GM19035 (cell line): Measurements from ENCODE around the gene SYNE2.

Experiments
- ATAC-seq: cut with Tn5 transposase; IDR thresholded peaks from one replicate; pipeline ENCODE4 v1.9.1; 2021; ENCODE audit not compliant: unreplicated experiment

Gene SYNE2

GRCh38 chr14:63910583-63911363, 58.0 kb downstream of the SYNE2 start:
- ATAC-seq, result no peak

GRCh38 chr14:63911404-63911803, 58.6 kb downstream of the SYNE2 start:
- ATAC-seq, result no peak

GRCh38 chr14:63912286-63912685, 59.5 kb downstream of the SYNE2 start:
- ATAC-seq, result no peak

- no peak for ATAC-seq
These were observed 65.6 kb downstream of the SYNE2 start for GRCh38 chr14:63918411-63918810.

- ATAC-seq, result no peak
These were observed 70.1 kb downstream of the SYNE2 start for GRCh38 chr14:63922696-63923421.

GRCh38 chr14:63923422-63923752, 70.6 kb downstream of the SYNE2 start:
- no peak for ATAC-seq

GRCh38 chr14:63924375-63924774, 71.6 kb downstream of the SYNE2 start:
- no peak for ATAC-seq

GRCh38 chr14:63926641-63927040, 73.8 kb downstream of the SYNE2 start:
- ATAC-seq, result no peak

- ATAC-seq, result no peak
These were observed 76.0 kb downstream of the SYNE2 start for GRCh38 chr14:63928744-63929174.

GRCh38 chr14:63933110-63933509, 80.3 kb downstream of the SYNE2 start:
- no peak for ATAC-seq

GRCh38 chr14:63933711-63934110, 80.9 kb downstream of the SYNE2 start:
- ATAC-seq, result no peak

GRCh38 chr14:63938198-63939005, 85.6 kb downstream of the SYNE2 start:
- ATAC-seq, result peak; percentile 51

GRCh38 chr14:63939006-63939270, 86.1 kb downstream of the SYNE2 start:
- ATAC-seq, result no peak

- ATAC-seq, result no peak
These were observed 87.6 kb downstream of the SYNE2 start for GRCh38 chr14:63940387-63940786.

- no peak for ATAC-seq
These were observed 88.2 kb downstream of the SYNE2 start for GRCh38 chr14:63941023-63941422.

GRCh38 chr14:63949696-63950095, 96.9 kb downstream of the SYNE2 start:
- ATAC-seq, result no peak

GRCh38 chr14:63951021-63951420, 98.2 kb downstream of the SYNE2 start:
- ATAC-seq, result no peak

GRCh38 chr14:63951429-63951828, 98.6 kb downstream of the SYNE2 start:
- no peak for ATAC-seq

- no peak for ATAC-seq
These were observed 99.5 kb downstream of the SYNE2 start for GRCh38 chr14:63952053-63952932.

GRCh38 chr14:63952933-63953437, 100.2 kb downstream of the SYNE2 start:
- no peak for ATAC-seq

GRCh38 chr14:63956326-63956725, 103.5 kb downstream of the SYNE2 start:
- ATAC-seq, result no peak
